ENCODE data around the gene MAP4K3.
"Not testable (repeated sequence)": the region's sequence is repeated elsewhere in the genome, so short reads cannot be mapped to it uniquely, and the experiment has no call there.

MAP4K3 gene

GRCh38 chr2:39408351-39409136 lies 28.5 kb downstream of the MAP4K3 start:
- DNase-seq, result no peak

DNA sequence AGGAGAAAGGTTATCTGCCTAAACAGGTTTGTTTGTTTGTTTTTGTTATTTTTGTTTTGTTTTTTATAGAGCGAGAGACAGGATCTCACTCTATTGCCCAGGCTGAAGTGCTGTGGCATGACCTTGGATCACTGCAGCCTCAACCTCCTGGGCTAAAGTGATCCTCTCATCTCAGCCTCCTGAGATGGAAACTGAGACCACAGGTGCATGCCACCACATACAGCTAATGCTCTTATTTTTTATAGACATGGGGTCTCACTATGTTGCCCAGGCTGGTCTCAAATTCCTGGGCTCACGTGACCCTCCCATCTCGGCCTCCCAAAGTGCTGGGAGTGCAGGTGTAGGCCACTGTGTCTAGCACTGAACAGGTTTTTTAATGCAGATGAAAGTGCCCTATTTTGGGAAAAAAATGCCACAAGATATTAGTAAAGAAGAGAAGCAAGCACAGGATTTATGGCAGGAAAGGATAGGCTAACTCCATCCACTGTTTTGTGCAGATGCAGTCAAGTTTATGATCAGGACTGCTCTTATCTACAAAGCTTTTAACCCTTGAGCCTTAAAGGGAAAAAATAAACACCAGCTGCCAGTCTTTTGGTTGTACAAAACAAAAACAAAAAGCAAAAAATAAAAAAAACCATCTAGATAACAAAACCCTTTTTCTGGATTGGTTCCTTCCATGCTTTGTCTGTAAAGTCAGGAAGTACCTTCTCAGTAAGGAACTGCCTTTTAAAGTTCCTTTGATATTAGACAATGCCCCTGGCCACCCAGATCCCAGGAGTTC lies 29.4 kb downstream of the MAP4K3 start:
- no peak for DNase-seq

DNA sequence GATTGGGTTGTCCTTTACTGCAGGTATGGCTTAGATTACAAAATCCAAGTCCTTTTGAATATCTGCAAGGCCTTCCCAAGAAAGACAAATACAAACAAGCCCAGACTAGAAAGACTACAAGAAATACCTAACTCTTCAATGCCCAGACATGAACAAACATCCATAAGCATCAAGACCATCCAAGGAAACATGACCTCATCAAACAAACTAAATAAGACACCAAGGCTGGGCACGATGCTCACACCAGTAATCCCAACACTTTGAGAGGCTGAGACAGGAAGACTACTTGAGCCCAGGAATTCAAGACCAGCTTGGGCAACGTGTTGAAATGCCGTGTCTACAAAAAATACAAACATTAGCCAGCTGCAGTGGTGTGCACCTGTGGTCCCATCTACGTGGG lies 31.7 kb downstream of the MAP4K3 start:
- no peak for DNase-seq

DNA sequence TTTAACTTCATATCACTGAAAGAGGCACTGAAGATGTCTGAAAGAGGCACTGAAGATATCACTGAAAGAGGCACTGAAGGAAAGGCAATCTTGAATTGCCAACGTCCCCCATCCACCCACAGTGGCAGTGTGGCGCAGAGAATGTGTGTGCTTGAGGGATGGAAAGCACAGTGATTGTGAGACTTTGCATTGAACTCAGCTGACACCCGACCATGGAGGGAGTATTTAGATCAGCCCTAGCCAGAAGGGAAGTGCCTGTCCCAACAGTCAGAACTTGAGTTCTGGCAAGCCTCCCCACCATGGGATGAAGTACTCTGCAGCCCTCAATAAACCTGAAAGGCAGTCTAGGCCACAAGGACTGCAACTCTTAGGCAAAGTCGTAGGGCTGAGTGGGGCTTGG lies 33.8 kb downstream of the MAP4K3 start:
- no peak for DNase-seq

- no peak for DNase-seq
These were observed 35.8 kb downstream of the MAP4K3 start for GRCh38 chr2:39401319-39401718.

DNA sequence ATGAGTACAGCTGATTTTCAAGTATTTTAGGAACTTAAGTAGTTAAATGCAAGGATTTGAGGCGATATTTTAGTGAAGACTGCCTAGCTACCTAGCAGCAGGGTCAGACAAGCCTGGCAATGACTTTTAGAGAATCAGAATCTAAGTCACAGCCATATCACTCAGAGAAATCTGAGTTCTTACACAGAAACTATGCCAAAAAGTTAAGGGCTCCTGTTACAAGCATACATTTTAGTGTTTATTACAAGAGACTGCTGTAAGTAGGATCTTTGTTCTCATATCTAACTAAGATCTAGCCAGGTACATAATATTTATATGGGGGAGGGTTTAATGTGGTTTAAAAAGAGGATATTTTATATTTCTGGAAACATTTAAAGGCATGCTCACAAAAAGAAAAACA lies 37.5 kb downstream of the MAP4K3 start:
- DNase-seq, result no peak

DNA sequence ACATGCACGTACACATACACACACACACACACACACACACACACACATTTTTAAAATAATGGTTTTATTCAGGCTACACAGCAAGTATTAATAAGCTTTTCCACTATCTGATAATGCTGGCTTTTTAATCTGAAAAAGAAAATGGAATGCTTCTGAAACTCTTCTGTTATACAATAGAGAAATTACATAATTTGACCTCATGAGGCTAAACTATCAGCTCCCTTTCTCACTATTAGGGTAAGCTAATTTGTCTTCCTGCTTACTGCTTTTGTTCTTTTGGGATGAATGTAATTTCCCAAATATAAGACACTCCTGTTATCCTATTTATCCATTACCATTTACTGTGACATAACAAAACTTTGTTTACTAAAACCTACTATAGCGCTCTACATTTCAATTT lies 41.8 kb downstream of the MAP4K3 start:
- DNase-seq, result no peak

GRCh38 chr2:39394516-39394961 lies 42.5 kb downstream of the MAP4K3 start:
- no peak for DNase-seq

DNA sequence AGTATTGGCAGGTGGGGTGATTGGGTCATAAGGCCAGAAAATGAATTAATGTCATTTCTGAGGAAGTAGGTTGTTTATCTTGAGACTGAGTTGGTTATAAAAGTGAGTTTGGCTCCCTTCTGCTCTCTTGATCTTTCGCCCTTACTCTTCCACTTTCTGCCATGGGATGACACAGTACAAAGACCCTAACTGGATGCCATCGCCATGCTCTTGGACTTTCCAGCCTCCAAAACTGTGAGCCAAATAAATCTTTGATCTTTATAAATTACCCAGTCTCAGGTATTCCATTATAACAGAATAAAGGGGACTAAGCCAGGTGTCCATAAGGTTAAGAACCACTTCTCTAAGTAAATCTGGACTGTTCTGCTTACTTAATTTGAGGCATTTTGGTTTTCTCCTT lies 44.4 kb downstream of the MAP4K3 start:
- DNase-seq, result no peak

- no peak for DNase-seq
These were observed 46.9 kb downstream of the MAP4K3 start for GRCh38 chr2:39390216-39390615.

- no peak for DNase-seq
These were observed 51.0 kb downstream of the MAP4K3 start for GRCh38 chr2:39386064-39386463.

DNA sequence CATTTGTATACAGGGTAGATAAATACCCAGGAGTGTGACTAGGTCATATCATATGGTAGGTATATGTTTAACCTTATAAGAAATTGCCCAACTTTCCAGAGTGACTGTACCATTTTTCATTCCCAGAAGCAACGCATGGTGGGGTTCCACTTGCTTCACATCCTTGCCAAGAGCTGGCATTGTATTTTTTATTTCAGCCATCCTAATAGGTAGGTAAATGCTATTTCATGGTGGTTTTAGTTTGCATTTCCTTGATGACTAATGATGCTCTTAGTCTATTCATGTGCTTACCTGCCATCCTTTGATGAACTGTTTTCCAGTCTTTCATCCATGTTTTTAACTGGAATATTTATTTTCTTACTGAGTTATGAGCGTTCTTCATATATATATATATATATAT lies 51.9 kb downstream of the MAP4K3 start:
- no peak for DNase-seq

DNA sequence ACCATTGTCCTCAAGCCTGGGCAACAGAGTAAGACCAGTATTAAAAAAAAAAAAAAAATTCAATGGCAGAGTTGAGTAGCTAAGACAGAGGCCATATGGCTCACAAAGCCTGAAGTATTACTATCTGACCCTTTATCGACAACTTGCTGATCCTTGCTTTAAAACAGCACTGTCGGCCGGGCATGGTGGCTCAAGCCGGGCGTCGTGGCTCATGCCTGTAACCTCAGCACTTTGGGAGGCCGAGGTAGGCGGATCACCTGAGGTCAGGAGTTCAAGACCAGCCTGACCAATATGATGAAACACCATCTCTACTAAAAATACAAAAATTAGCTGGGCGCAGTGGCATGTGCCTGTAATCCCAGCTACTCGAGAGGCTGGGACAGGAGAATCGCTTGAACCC lies 53.0 kb downstream of the MAP4K3 start:
- DNase-seq, result not testable (repeated sequence)

GRCh38 chr2:39383146-39383545 lies 53.9 kb downstream of the MAP4K3 start:
- DNase-seq, result no peak

- DNase-seq, result no peak
These were observed 55.4 kb downstream of the MAP4K3 start for GRCh38 chr2:39381653-39382052.

DNA sequence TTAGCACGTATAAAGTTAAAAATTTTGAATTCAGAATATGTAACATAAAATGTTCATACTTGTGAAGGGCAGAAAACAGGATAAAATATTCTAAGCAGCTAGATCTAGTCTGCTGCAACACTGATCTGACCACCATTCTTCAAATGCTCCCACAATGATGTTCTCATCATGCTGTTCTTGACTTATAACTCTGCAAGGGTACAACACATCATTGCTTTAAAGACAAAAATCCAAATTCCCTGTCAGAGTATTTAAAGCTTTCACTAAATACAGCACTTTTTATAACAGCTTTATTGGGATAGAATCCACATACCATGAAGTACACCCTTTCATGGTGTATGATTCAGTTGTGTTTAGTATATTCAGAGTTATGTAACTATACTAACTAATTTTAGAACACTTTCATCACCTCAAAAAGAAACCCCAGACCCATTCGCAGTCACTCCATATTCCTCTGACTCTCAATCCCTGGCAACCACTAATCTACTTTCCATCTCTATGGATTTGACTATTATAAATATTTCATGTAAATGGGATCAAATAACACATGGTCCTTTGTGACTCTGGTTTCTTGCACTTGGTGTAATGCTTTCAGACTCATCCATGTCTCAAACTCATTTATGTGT lies 56.4 kb downstream of the MAP4K3 start:
- DNase-seq, result no peak

GRCh38 chr2:39379643-39380524 lies 57.2 kb downstream of the MAP4K3 start:
- no peak for DNase-seq

DNA sequence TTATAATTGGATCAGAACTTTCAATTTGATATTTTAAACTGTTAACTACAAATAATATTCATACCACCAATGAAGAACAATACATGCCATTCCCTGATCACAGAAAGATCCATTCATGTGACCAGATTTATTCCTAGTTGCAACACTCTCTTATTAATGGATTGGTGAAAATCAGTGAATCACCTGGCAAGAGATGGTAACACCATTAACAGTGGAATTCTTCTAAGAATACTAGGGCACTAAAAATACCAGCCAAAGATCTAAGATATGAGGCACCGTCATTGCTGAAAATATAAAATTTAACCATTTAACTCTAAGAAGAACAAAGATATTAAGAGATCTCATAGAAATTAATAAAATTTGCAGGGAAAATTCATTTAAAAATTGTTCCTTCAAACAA lies 58.1 kb downstream of the MAP4K3 start:
- DNase-seq, result no peak

DNA sequence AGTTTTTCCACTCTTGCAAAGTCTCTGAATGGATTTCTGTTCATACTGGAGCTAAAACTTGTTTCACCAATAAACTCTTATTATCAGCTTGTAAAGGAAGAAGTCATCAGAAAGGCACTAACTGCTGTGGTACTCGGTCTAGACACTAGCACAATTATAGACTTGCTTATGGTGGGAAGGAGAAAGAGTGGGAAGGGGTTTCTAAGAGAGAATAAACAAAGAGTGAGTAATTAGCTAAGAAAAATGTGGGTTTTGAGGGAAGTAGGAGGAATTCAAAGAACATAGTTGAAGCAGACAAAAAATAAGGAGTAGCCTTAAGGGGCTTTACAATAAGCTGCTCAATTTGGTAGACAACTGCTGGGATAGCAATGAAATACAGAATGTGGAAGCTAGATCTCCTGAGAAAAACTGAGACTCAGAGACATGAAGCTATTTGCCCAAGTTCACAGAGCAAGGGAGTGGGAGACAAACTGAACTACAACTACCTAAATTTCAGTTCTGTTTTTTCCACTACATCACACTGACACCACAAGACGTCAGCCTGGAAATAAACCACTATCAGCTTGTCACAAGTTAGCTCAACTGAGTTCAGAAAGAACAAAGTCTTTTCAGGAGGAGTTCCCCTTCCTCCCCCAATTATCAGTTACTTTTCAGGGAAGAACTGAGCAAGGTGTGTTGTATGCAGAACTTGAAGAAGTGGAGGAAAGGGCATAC lies 59.7 kb downstream of the MAP4K3 start:
- DNase-seq, result no peak

DNA sequence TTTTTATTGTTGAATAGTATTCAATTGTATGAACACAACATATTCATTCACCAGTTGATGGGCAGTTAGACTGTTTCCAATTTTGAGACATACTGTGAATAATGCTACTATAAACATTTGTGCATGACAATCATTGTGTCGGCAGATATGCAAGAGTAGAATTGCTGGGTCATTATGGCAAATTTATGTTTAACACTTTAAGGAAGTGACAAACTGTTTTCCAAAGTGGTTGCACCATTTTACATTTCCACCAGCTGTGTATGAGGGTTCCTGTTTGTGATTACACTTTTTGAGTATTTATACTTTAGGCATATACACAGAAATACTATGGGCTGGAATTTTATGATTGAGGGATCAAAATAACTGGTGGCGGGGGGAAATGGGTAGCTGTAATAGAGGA lies 61.2 kb downstream of the MAP4K3 start:
- DNase-seq, result no peak

DNA sequence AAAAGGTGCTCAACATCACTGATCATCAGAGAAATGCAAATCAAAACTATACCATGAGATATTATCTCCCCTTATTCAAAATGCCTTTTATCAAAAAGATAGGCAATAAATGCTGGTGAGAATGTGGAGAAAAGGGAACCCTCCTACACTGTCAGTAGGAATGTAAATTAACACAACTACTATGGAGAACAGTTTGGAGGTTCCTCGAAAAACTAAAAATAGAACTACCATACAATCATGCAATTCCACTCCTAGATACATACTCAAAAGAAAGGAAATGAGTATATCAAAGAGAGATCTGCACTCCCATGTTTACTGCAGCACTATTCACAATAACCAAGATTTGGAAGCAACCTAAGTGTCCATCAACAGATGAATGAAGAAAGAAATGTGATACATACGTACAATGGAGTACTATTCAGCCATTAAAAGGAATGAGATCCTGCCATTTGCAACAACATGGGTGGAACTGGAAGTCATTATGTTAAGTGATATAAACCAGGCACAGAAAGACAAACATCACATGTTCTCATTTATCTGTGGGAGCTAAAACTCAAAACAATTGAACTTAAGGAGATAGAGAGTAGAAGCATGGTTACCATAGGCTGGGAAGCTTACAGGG lies 63.8 kb downstream of the MAP4K3 start:
- DNase-seq, result no peak

- DNase-seq, result no peak
These were observed 67.0 kb downstream of the MAP4K3 start for GRCh38 chr2:39370101-39370500.

Measured in left hindlimb (tissue), 1 donor.